HAP-1 (cell line): Measurements from ENCODE around the gene SLC45A2.
"Not testable (repeated sequence)": the region's sequence is repeated elsewhere in the genome, so short reads cannot be mapped to it uniquely, and the experiment has no call there.

Experiments
- DNase-seq, 2 experiments: peaks; one replicate each; pipeline ENCODE4 v3.0.0-alpha.2; 2016 to 2020; ENCODE audit warnings: low spot score in 2 of 2
- H3K27me3 ChIP-seq: fragments of 250-450 bp; sonication (Bioruptor Pico); 2 replicates; pipeline ENCODE4 v1.5.1; 2020; ENCODE audit warnings: low read depth, mild to moderate bottlenecking, moderate library complexity
- H3K36me3 ChIP-seq: fragments of 250-450 bp; sonication (Bioruptor Pico); replicated peaks from 2 replicates; pipeline ENCODE4 v1.5.1; 2020; ENCODE audit warnings: mild to moderate bottlenecking
- H3K4me1 ChIP-seq: fragments of 250-450 bp; sonication (Bioruptor Pico); 2 replicates; pipeline ENCODE4 v1.5.1; 2020; ENCODE audit warnings: mild to moderate bottlenecking
- H3K4me3 ChIP-seq: fragments of 250-450 bp; sonication (Bioruptor Pico); 2 replicates; pipeline ENCODE4 v1.5.1; 2020; ENCODE audit warnings: mild to moderate bottlenecking, moderate library complexity
- H3K9me3 ChIP-seq: fragments of 250-450 bp; sonication (Bioruptor Pico); 2 replicates; pipeline ENCODE4 v1.5.1; 2020; ENCODE audit warnings: mild to moderate bottlenecking, moderate library complexity
- in situ Hi-C: fragments of 300-500 bp; cut with MboI; formaldehyde crosslinking; loops from 3 replicates; pipeline ENCODE4 v1.14.3; 2020; ENCODE audit warnings: low sequenced_read_pairs, inconsistent platforms, mixed read lengths

Gene SLC45A2

DNA sequence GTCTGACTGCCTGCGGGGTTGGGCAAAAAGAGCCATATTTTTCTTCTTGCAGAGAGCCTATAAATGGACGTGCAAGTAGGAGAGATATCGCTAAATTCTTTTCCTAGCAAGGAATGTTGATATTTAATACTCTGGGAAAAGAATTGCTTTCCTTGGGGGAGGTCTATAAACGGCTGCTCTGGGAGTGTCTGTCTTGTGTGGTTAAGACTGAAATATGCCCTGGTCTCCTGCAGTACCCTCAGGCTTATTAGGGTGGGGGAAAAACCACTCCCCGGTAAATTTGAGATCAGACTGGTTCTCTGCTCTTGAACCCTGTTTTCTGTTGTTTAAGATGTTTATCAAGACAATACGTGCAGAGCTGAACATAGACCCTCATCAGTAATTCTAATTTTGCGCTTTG, 78.2 kb downstream of the SLC45A2 start:
- H3K4me3 ChIP-seq, H3K36me3 ChIP-seq, DNase-seq, in situ Hi-C loops, H3K9me3 ChIP-seq, H3K27me3 ChIP-seq, H3K4me1 ChIP-seq: not testable (repeated sequence)

DNA sequence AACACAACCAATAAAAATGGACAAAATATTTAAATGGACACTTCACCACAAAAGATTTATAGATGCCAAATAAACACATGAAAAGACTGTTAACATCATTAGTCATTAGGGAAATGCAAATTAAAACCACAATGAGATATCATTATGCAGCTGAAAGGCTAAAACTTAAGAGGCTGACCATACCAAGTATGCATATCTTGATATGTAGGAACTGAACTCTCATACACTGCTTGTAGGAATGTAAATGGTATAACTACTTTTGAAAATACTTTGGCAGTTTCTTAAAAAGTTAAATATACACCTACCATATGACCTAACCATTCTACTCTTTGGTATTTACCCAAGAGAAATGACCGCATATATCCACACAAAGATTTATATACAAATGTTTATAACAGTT, 79.1 kb downstream of the SLC45A2 start:
- DNase-seq = no peak
- in situ Hi-C loops = no loop called here
- H3K9me3 ChIP-seq = peaks cover 5% of the 10 kb centered on the region
- no peaks in the 10 kb centered on the region for H3K4me1 ChIP-seq
- no peaks in the 10 kb centered on the region for H3K36me3 ChIP-seq
- H3K4me3 ChIP-seq = no peak overlapping the region
- H3K27me3 ChIP-seq = 0 out of 2 replicates have a peak, but pooled peaks cover 2% of the 10 kb centered on the region

- Histone ChIP-seq H3K27me3 (no peaks in the 10 kb centered on the region), H3K4me1 (no peaks in the 10 kb centered on the region), H3K4me3 (no peak overlapping the region), H3K36me3 (no peaks in the 10 kb centered on the region), H3K9me3 (peaks cover 5% of the 10 kb centered on the region)
- no peak for DNase-seq
- in situ Hi-C loops = no loop called here
Observed at GRCh38 chr5:33903118-33903517, 81.4 kb downstream of the SLC45A2 start.

DNA sequence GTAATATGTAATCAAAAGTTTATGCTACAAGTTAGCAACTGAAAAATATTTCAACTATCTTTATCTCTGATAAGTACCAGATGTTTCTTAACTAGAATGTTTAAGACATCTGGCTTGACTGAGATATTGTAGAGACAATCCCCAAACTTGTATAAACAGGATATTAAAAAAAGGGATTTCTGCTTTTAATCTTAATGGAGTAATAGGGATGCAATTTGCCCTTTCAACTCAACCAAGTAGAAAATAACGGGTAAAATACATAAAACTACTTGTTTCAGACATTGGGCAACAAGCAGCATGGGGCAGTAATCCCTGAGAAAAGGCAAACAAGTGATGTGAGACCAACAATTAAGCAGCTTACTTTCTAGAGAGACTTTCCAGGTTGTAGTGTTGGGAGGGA, 83.3 kb downstream of the SLC45A2 start:
- Histone ChIP-seq H3K4me3 (no peak overlapping the region), H3K4me1 (no peaks in the 10 kb centered on the region), H3K9me3 (peaks cover 3% of the 10 kb centered on the region; the same call in 1 of the 2 replicates), H3K27me3 (no peaks in the 10 kb centered on the region), H3K36me3 (no peaks in the 10 kb centered on the region)
- no peak for DNase-seq
- in situ Hi-C loops = no loop called here
